SJSA1 (cell line): ENCODE measurements around the gene DMD. TPM values are rescaled to one million over a fixed set of nuclear protein-coding genes. Genes with fewer than 3 reads are reported as not detected.
A peak's percentile ranks its signal among the peaks of the same experiment; 100 is the strongest.
"Not testable (repeated sequence)": the region's sequence is repeated elsewhere in the genome, so short reads cannot be mapped to it uniquely, and the experiment has no call there.

Experiments
- DNase-seq, 2 experiments: peaks; one replicate each; pipeline ENCODE4 v3.0.0-alpha.2; 2015 to 2020; ENCODE audit warnings: low spot score in 2 of 2, low read depth in 1 of 2
- H3K27ac ChIP-seq: fragments of 250-450 bp; sonication (Bioruptor Pico); 2 replicates; pipeline ENCODE4 v1.5.1; 2020; ENCODE audit warnings: mild to moderate bottlenecking, moderate library complexity
- H3K27me3 ChIP-seq: fragments of 250-450 bp; sonication (Bioruptor Pico); replicated peaks from 2 replicates; pipeline ENCODE4 v1.5.1; 2020; ENCODE audit warnings: mild to moderate bottlenecking, moderate library complexity
- H3K36me3 ChIP-seq: fragments of 250-450 bp; sonication (Bioruptor Pico); 2 replicates; pipeline ENCODE4 v1.5.1; 2020; ENCODE audit warnings: mild to moderate bottlenecking
- H3K4me1 ChIP-seq: fragments of 250-450 bp; sonication (Bioruptor Pico); replicated peaks from 2 replicates; pipeline ENCODE4 v1.6.1; 2021; ENCODE audit warnings: mild to moderate bottlenecking
- H3K4me3 ChIP-seq: fragments of 250-450 bp; sonication (Bioruptor Pico); 2 replicates; pipeline ENCODE4 v1.5.1; 2020; ENCODE audit warnings: mild to moderate bottlenecking
- H3K9me3 ChIP-seq: fragments of 250-450 bp; sonication (Bioruptor Pico); replicated peaks from 2 replicates; pipeline ENCODE4 v1.5.1; 2020; ENCODE audit warnings: mild to moderate bottlenecking
- total RNA-seq: library from RNA; depleted of rRNA; stranded (reverse); fragments of >200 nt; shearing (Covaris generic); gene quantifications from 2 replicates; pipeline ENCODE4 v1.2.3, GENCODE V29; 2014

DMD gene
- total RNA-seq, 1 experiment from 2014 or later = 6.8 TPM

- Histone ChIP-seq H3K27ac (peak overlapping the region; percentile 83), H3K4me3 (no peak overlapping the region), H3K4me1 (peaks cover 36% of the 10 kb centered on the region), H3K9me3 (no peaks in the 10 kb centered on the region), H3K27me3 (no peaks in the 10 kb centered on the region), H3K36me3 (no peaks in the 10 kb centered on the region)
- DNase-seq = no peak
Measured at GRCh38 chrX:33188286-33188685, 23.1 kb downstream of the DMD start.

- not testable (repeated sequence) for H3K27me3 ChIP-seq, H3K36me3 ChIP-seq, H3K27ac ChIP-seq, DNase-seq, H3K9me3 ChIP-seq, H3K4me3 ChIP-seq
- H3K4me1 ChIP-seq = peaks cover 18% of the 10 kb centered on the region
Measured at GRCh38 chrX:33184803-33185202, 26.5 kb downstream of the DMD start.

DNA sequence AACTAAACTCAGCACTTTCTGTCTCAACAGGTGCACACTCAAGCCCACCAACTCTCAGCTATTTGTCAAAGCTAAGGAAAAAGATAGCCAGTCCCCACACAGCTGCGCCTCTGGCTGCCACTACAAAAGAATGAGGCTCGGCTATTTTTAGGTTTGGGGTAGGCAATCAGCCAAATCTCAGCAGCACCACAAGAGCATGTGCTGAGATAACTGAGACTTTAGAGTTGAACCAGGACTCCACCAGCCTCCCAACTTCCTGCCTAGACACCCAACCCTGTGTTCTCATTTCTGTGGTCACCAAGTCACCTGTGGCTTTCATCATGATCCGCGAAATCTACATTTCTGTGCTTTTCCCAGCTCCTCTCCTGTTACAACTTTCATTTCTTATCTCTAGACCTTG lies 28.0 kb downstream of the DMD start:
- Histone ChIP-seq H3K36me3 (no peaks in the 10 kb centered on the region), H3K9me3 (no peaks in the 10 kb centered on the region), H3K27me3 (no peaks in the 10 kb centered on the region), H3K4me1 (peaks cover 6% of the 10 kb centered on the region), H3K27ac (no peak overlapping the region), H3K4me3 (no peak overlapping the region)
- no peak for DNase-seq

- H3K27me3 ChIP-seq = no peaks in the 10 kb centered on the region
- H3K4me3 ChIP-seq = no peak overlapping the region
- DNase-seq = no peak
- H3K4me1 ChIP-seq = no peaks in the 10 kb centered on the region
- no peak overlapping the region for H3K27ac ChIP-seq
- H3K36me3 ChIP-seq = no peaks in the 10 kb centered on the region
- H3K9me3 ChIP-seq = no peaks in the 10 kb centered on the region
Measured at GRCh38 chrX:33178690-33179089, 32.7 kb downstream of the DMD start.

DNA sequence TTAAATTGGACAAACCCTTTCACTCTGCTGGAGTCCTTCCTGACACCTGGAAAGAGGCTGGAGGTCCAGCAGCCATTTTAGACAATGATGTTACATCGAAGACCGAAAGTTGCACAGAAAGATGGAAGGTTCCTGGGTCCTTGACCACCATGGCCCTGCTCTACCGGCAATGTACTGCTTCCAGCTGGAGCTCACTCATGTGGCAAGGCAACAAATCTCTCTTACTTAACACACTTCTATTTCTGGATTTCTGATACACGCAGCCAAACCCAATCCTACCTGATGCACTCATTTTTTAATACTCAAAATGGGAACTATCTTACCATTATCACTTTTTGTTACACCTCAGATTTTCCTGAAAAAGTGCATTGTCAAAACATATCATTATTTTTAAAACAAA lies 33.1 kb downstream of the DMD start:
- Histone ChIP-seq H3K27me3 (no peaks in the 10 kb centered on the region), H3K4me3 (no peak overlapping the region), H3K4me1 (no peaks in the 10 kb centered on the region), H3K27ac (no peak overlapping the region), H3K36me3 (no peaks in the 10 kb centered on the region), H3K9me3 (no peaks in the 10 kb centered on the region)
- DNase-seq = no peak

GRCh38 chrX:33175201-33175600 lies 36.1 kb downstream of the DMD start:
- H3K4me3 ChIP-seq = no peak overlapping the region
- H3K9me3 ChIP-seq = no peaks in the 10 kb centered on the region
- H3K36me3 ChIP-seq = no peaks in the 10 kb centered on the region
- no peaks in the 10 kb centered on the region for H3K4me1 ChIP-seq
- no peak for DNase-seq
- no peak overlapping the region for H3K27ac ChIP-seq
- H3K27me3 ChIP-seq = no peaks in the 10 kb centered on the region

- H3K4me1 ChIP-seq = no peaks in the 10 kb centered on the region
- no peaks in the 10 kb centered on the region for H3K27me3 ChIP-seq
- no peak overlapping the region for H3K27ac ChIP-seq
- no peak for DNase-seq
- H3K4me3 ChIP-seq = no peak overlapping the region
- no peaks in the 10 kb centered on the region for H3K36me3 ChIP-seq
- no peaks in the 10 kb centered on the region for H3K9me3 ChIP-seq
Measured at GRCh38 chrX:33171041-33171440, 40.3 kb downstream of the DMD start.

DNA sequence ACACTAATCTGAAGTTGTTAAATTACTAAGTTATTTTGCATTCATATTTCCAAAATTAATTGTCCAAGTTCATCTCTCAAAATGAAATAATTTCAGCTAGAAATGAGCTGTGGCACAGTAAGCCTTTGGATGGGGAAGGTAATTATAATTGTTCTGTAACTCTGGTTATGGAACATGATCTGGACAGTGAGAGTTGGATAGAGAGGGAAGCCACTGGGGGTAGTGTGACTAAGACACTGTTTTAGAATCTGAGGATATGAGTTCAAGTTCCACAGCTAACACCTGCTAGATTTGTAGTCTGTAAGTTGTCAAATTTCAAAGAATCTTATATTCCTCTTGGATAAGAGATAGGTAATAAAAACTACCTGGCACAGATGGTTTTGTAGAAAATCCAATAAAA lies 49.5 kb downstream of the DMD start:
- Histone ChIP-seq H3K27me3 (no peaks in the 10 kb centered on the region), H3K27ac (no peak overlapping the region), H3K36me3 (no peaks in the 10 kb centered on the region), H3K9me3 (no peaks in the 10 kb centered on the region), H3K4me1 (no peaks in the 10 kb centered on the region), H3K4me3 (no peak overlapping the region)
- no peak for DNase-seq

DNA sequence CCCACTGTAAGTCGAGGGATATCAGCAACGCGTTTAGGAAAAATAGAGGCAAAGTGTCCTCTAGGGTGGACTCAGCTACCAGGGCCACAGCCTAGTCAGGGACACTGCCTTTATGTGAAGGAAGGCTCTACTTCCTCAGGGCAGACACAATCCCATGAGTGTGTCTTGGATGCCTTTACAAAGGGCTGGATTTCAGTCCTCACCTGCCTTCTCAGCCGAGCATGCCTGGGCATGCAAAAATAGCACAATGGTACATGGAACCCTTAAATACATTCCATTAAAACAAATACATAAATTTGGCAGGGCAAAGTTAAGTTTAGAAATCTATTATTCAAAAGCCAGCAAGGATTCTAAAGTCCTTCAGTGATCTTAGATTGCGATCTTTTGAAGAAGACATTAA lies 51.1 kb downstream of the DMD start:
- Histone ChIP-seq H3K4me1 (no peaks in the 10 kb centered on the region), H3K36me3 (no peaks in the 10 kb centered on the region), H3K27me3 (no peaks in the 10 kb centered on the region), H3K9me3 (no peaks in the 10 kb centered on the region), H3K4me3 (no peak overlapping the region), H3K27ac (no peak overlapping the region)
- no peak for DNase-seq

DNA sequence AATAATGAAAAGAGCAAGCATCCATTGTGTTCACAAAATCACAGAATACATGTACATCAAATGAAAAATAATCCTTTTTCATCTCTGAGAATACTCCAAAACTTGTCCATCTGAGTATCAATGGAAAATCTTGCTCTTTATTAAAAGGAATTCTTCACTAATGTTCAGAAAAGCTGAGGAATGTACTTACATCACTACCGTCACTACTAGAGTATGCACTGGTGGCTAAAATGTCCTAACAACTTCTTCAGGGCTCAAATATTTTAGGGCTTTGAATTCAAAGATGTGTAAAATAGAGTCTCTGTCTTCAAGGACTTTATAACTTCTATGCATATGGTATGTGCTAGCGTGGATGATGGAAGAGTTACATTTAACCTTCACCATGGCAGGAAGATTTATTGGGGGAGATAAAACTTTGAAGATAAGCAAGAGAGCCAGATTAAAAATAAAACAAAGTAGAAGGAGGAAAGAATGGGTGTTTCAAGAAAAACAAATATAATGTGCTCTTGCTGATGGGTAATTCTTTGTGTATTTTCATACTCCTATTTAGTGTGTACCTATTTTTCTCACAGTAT lies 55.1 kb downstream of the DMD start:
- DNase-seq = no peak
- Histone ChIP-seq H3K36me3 (no peaks in the 10 kb centered on the region), H3K9me3 (no peaks in the 10 kb centered on the region), H3K27me3 (no peaks in the 10 kb centered on the region), H3K4me3 (no peak overlapping the region), H3K27ac (no peak overlapping the region), H3K4me1 (no peaks in the 10 kb centered on the region)

GRCh38 chrX:33149580-33149979 lies 61.8 kb downstream of the DMD start:
- Histone ChIP-seq H3K36me3 (no peaks in the 10 kb centered on the region), H3K27ac (no peak overlapping the region), H3K27me3 (no peaks in the 10 kb centered on the region), H3K9me3 (no peaks in the 10 kb centered on the region), H3K4me3 (no peak overlapping the region), H3K4me1 (no peaks in the 10 kb centered on the region)
- DNase-seq = no peak

DNA sequence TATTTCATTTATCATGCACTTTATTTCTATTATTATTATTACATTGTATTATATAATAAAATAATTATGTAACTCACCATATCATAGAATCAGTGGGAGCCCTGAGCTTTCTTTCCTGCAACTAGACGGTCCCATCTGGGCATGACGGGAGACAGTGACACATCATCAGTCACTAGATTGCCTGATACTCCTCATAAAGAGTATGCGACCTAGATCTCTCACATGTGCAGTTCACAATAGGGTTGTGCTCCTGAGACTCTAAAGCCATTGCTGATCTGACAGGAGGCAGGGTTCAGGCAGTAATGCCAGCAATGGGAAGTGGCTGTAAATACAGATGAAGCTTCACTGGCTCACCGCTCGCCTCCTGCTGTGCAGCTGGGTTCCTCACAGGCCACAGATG lies 62.3 kb downstream of the DMD start:
- DNase-seq = no peak
- no peak overlapping the region for H3K27ac ChIP-seq
- no peaks in the 10 kb centered on the region for H3K9me3 ChIP-seq
- no peak overlapping the region for H3K4me3 ChIP-seq
- no peaks in the 10 kb centered on the region for H3K4me1 ChIP-seq
- H3K27me3 ChIP-seq = no peaks in the 10 kb centered on the region
- no peaks in the 10 kb centered on the region for H3K36me3 ChIP-seq

DNA sequence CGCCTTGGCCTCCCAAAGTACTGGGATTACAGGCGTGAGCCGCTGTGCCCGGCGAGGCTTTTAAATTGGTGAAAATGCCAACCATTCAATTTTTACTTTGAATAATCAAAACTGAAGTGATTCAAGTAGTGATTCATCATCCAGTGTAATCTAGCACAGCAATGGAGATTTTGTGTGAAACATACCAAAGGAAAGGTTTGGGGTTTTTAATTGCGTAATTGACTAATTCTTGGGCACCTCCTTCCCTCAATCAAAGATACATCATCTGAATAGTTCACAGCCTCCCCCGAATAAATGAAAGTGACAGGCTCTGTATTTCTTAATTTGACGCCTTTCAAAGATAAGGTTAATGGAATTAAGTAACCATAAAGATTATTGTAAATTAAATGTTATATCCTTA lies 69.0 kb downstream of the DMD start:
- DNase-seq = no peak

DNA sequence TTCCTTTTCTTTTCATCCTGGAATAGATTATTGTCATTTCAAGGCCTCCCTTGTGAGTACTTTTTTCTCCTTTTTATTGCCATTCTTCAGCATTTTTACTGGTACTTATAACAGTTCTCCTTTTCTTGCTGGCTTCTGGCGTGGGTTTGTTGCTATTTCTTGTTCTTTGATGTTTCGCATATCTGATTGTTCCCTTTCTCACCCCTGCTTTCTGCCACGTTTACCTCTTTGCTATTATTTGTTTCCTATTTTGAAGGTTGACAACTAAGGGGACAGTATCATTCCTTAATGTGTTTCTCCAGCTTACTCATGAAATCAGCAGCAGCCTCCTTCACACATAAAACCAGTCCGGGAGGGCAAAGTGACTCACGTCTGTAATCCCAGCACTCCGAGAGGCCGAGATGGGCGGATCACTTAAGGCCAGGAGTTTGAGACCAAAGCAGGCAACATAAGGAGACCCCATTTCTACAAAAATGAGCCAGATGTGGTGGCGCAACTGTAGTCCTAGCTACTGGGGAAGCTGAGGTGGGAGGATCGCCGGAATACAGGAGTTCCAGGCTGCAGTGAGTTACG lies 72.6 kb downstream of the DMD start:
- Histone ChIP-seq H3K4me3 (no peak overlapping the region), H3K9me3 (no peaks in the 10 kb centered on the region), H3K27ac (no peak overlapping the region), H3K36me3 (no peaks in the 10 kb centered on the region), H3K27me3 (no peaks in the 10 kb centered on the region), H3K4me1 (no peaks in the 10 kb centered on the region)
- no peak for DNase-seq

More for the DNA sequence above, 69.0 kb downstream of the DMD start:
- Histone ChIP-seq H3K4me1 (no peaks in the 10 kb centered on the region), H3K9me3 (no peaks in the 10 kb centered on the region), H3K27ac (no peak overlapping the region), H3K36me3 (no peaks in the 10 kb centered on the region), H3K27me3 (no peaks in the 10 kb centered on the region), H3K4me3 (no peak overlapping the region)

GRCh38 chrX:33134164-33134563 lies 77.2 kb downstream of the DMD start:
- no peak for DNase-seq
- Histone ChIP-seq H3K9me3 (no peaks in the 10 kb centered on the region), H3K4me3 (no peak overlapping the region), H3K36me3 (no peaks in the 10 kb centered on the region), H3K4me1 (no peaks in the 10 kb centered on the region), H3K27ac (no peak overlapping the region), H3K27me3 (no peaks in the 10 kb centered on the region)
